ENCODE measurements around the gene WDR54. TPM values are rescaled to one million over a fixed set of nuclear protein-coding genes. Genes with fewer than 3 reads are reported as not detected.

The WDR54 gene
- total and polyA plus RNA-seq, 12 donors: 6.4 to 23.9 (median 14.5) TPM

GRCh38 chr2:74439803-74440377 lies 18.4 kb downstream of the WDR54 start:
- intact Hi-C loops (cut with DNase I): no loop called here
- H3K4me1 ChIP-seq (replicated peaks in 1 of 2): peaks cover 13 to 28% of the 10 kb centered on the region in 2 donors
- 5 to 14% (median 11%) methylated on average over 12 to 14 of the region's 14 CpGs for WGBS, 4 donors
- peak; percentile 53 to 80 (median 67) for DNase-seq
- H3K36me3 ChIP-seq (replicated peaks in 1 of 2): no peaks in the 10 kb centered on the region
- TF ChIP-seq CTCF (IDR thresholded peaks at IDR 0.05) (no peak), POLR2A (IDR thresholded peaks at IDR 0.05) (no peak)
- H3K27me3 ChIP-seq: peaks cover 11% of the 10 kb centered on the region
- peak overlapping the region; percentile 0 to 74 (median 64) for H3K4me3 ChIP-seq
- peak overlapping the region in 3 of 5 donors; percentile 60 to 74 (median 71) for H3K27ac ChIP-seq
- no peaks in the 10 kb centered on the region for H3K9me3 ChIP-seq (replicated peaks in 1 of 3)

GRCh38 chr2:74440378-74441169 lies 19.0 kb downstream of the WDR54 start:
- peak; percentile 17 to 66 for TF ChIP-seq POLR2A (IDR thresholded peaks at IDR 0.05)
- peak in 5 of 6 experiments; percentile 40 to 60 (median 42) for TF ChIP-seq CTCF (IDR thresholded peaks at IDR 0.05)
- Histone ChIP-seq H3K9me3 (replicated peaks in 1 of 3) (no peaks in the 10 kb centered on the region), H3K4me3 (peak overlapping the region; percentile 0 to 74 (median 64)), H3K4me1 (replicated peaks in 1 of 2) (peaks cover 13 to 28% of the 10 kb centered on the region in 2 donors), H3K36me3 (replicated peaks in 1 of 2) (no peaks in the 10 kb centered on the region), H3K27ac (peak overlapping the region in 3 of 5 donors; percentile 60 to 74 (median 71)), H3K27me3 (peaks cover 11% of the 10 kb centered on the region)
- WGBS, 4 donors: 15 to 22% (median 18%) methylated on average over 19 to 45 of the region's 45 CpGs
- DNase-seq: peak; percentile 84 to 88 (median 86)
- intact Hi-C loops (cut with DNase I): no loop called here

GRCh38 chr2:74441170-74441689 lies 19.7 kb downstream of the WDR54 start:
- no peak for DNase-seq
- Histone ChIP-seq H3K9me3 (replicated peaks in 1 of 3) (no peaks in the 10 kb centered on the region), H3K4me3 (peak overlapping the region in 1 of 4 donors; percentile 65), H3K4me1 (replicated peaks in 1 of 2) (peaks cover 13 to 28% of the 10 kb centered on the region in 2 donors), H3K27me3 (peaks cover 11% of the 10 kb centered on the region), H3K36me3 (replicated peaks in 1 of 2) (no peaks in the 10 kb centered on the region), H3K27ac (peak overlapping the region in 1 of 5 donors; percentile 74)
- intact Hi-C loops (cut with DNase I): no loop called here
- 49 to 67% (median 54%) methylated on average over 10 to 33 of the region's 33 CpGs for WGBS, 4 donors
- TF ChIP-seq POLR2A (IDR thresholded peaks at IDR 0.05): no peak
- no peak for TF ChIP-seq CTCF (IDR thresholded peaks at IDR 0.05)

All from adrenal gland (tissue), 12 donors.